GM12878 (cell line): Measurements from ENCODE around the gene CERKL. TPM values are rescaled to one million over a fixed set of nuclear protein-coding genes. Genes with fewer than 3 reads are reported as not detected.

Experiments used
- ATAC-seq: fragments of 200-7000 bp; cut with Tn5 transposase; 3 replicates; pipeline ENCODE4 v1.9.1; 2020; ENCODE audit warnings: mild to moderate bottlenecking, moderate library complexity
- BruUV-seq: library from RNA; stranded (reverse); fragments of 400-500 nt; replicated peaks from 2 replicates; lab custom pipeline; 2021; lab: Mats Ljungman, UMichigan
- CTCF ChIA-PET: fragments of 300-600 bp; sonication (Branson Sonifier 250); formaldehyde crosslinking; extraction: SDS; loops from one replicate; lab custom pipeline; 2021; ENCODE audit warnings: inconsistent platforms; lab: Yijun Ruan, JAX
- POLR2A ChIA-PET: fragments of 350-600 bp; formaldehyde crosslinking; extraction: SDS; loops from one replicate; lab custom pipeline; 2021; ENCODE audit warnings: inconsistent platforms; lab: Charles Lee
- RAD21 ChIA-PET: fragments of 300-600 bp; sonication (Branson Sonifier 250); formaldehyde crosslinking; loops from one replicate; lab custom pipeline; 2023; ENCODE audit warnings: antibody characterized with exemption; ENCODE audit not compliant: unreplicated experiment; lab: Charles Lee
- SMC1A ChIA-PET: fragments of 300-600 bp; sonication (Branson Sonifier 250); formaldehyde crosslinking; loops from one replicate; lab custom pipeline; 2023; ENCODE audit not compliant: unreplicated experiment, uncharacterized antibody; lab: Charles Lee
- DNase-seq: peaks from one replicate; pipeline ENCODE4 v3.0.0-alpha.2; 2011; ENCODE audit warnings: low read depth, low spot score
- FAIRE-seq: peaks from 3 replicates; lab custom pipeline; 2011; peaks lifted over from hg19 to GRCh38; lab: Jason Lieb, UNC
- H2AFZ ChIP-seq: 2 replicates; pipeline ENCODE4 v1.6.0; 2011; ENCODE audit warnings: low read depth, low read length, control low read depth; ENCODE audit not compliant: control insufficient read depth
- H3K27ac ChIP-seq: 2 replicates; pipeline ENCODE4 v1.5.1; 2011; ENCODE audit warnings: control low read depth; ENCODE audit not compliant: control insufficient read depth, insufficient read depth
- H3K27me3 ChIP-seq, 2 experiments: replicated peaks in 1 of 2; 2 replicates each; pipeline versions ENCODE4 v1.6.0 to v1.6.1; 2011; ENCODE audit warnings: low read length in 1 of 2; ENCODE audit not compliant: control insufficient read depth in 2 of 2, insufficient read depth in 2 of 2
- H3K36me3 ChIP-seq, 2 experiments: 2 replicates each; pipeline ENCODE4 v1.5.1; 2011; ENCODE audit warnings: low read length in 1 of 2; ENCODE audit not compliant: control insufficient read depth in 2 of 2, insufficient read depth in 2 of 2
- H3K4me1 ChIP-seq: 2 replicates; pipeline ENCODE4 v1.6.1; 2011; ENCODE audit warnings: mild to moderate bottlenecking, low read length, moderate library complexity, mixed read lengths; ENCODE audit not compliant: control insufficient read depth, insufficient read depth
- H3K4me2 ChIP-seq: 2 replicates; pipeline ENCODE4 v1.6.0; 2011; ENCODE audit warnings: control low read depth; ENCODE audit not compliant: control insufficient read depth, insufficient read depth
- H3K4me3 ChIP-seq: fragments of 200-600 bp; sonication (generic); 2 replicates; pipeline ENCODE4 v1.5.1; 2016
- H3K79me2 ChIP-seq: 2 replicates; pipeline ENCODE4 v1.6.0; 2011; ENCODE audit warnings: low read length; ENCODE audit not compliant: control insufficient read depth, insufficient read depth
- H3K9ac ChIP-seq: 2 replicates; pipeline ENCODE4 v1.8.0; 2011; ENCODE audit warnings: low read length, control low read depth, mixed read lengths; ENCODE audit not compliant: control insufficient read depth, insufficient read depth
- H3K9me3 ChIP-seq: replicated peaks from 3 replicates; pipeline ENCODE4 v1.5.1; 2011; ENCODE audit warnings: mild to moderate bottlenecking, low read length; ENCODE audit not compliant: control insufficient read depth, insufficient read depth
- H4K20me1 ChIP-seq: 2 replicates; pipeline ENCODE4 v1.6.0; 2011; ENCODE audit not compliant: control insufficient read depth, insufficient read depth
- ASH2L ChIP-seq: fragments of 300-600, 200-600 bp; sonication (generic); IDR thresholded peaks from 2 replicates; pipeline ENCODE4 v1.6.1; 2017; ENCODE audit warnings: low read depth, mild to moderate bottlenecking, borderline replicate concordance
- BACH1 ChIP-seq: fragments of 450-650 bp; IDR thresholded peaks from 2 replicates; pipeline ENCODE4 v1.6.1; 2017; ENCODE audit warnings: mild to moderate bottlenecking, borderline replicate concordance
- LARP7 ChIP-seq: fragments of 450-650 bp; IDR thresholded peaks from 2 replicates; pipeline ENCODE4 v1.6.1; 2017; ENCODE audit warnings: mild to moderate bottlenecking
- MEF2A ChIP-seq: IDR thresholded peaks from 2 replicates; pipeline ENCODE4 v1.6.1; 2011; ENCODE audit warnings: low read depth, mild to moderate bottlenecking, low read length, moderate library complexity; ENCODE audit not compliant: insufficient read depth
- MYB ChIP-seq: fragments of 150-350 bp; IDR thresholded peaks from 2 replicates; pipeline ENCODE4 v1.6.1; 2014; ENCODE audit warnings: mild to moderate bottlenecking, low read depth, low read length, borderline replicate concordance
- NFIC ChIP-seq: IDR thresholded peaks from 2 replicates; pipeline ENCODE4 v1.6.1; 2012; ENCODE audit warnings: low read depth, mild to moderate bottlenecking, inconsistent platforms, low read length, moderate library complexity
- NR2F1 ChIP-seq: fragments of 450-650 bp; conservative IDR thresholded peaks from 2 replicates; pipeline ENCODE4 v1.6.1; 2017; ENCODE audit warnings: mild to moderate bottlenecking
- NRF1 ChIP-seq: conservative IDR thresholded peaks from 2 replicates; pipeline ENCODE4 v1.6.1; 2011; ENCODE audit warnings: mild to moderate bottlenecking, low read depth, low read length, improper control_type of control experiment
- RB1 ChIP-seq: fragments of 450-650 bp; formaldehyde crosslinking; IDR thresholded peaks from 2 replicates; pipeline ENCODE4 v1.6.1; 2017; ENCODE audit warnings: mild to moderate bottlenecking, borderline replicate concordance
- SMAD5 ChIP-seq: IDR thresholded peaks from 2 replicates; pipeline ENCODE4 v1.6.1; 2016; ENCODE audit warnings: antibody characterized with exemption, low read depth
- SUZ12 ChIP-seq: fragments of 200-600 bp; sonication (generic); IDR thresholded peaks from one replicate; pipeline ENCODE4 v1.6.1; 2018; ENCODE audit warnings: antibody characterized with exemption, mild to moderate bottlenecking; ENCODE audit not compliant: unreplicated experiment
- in situ Hi-C: fragments of 300-500 bp; cut with MboI; formaldehyde crosslinking; loops from 9 replicates; pipeline ENCODE4 v1.14.3; 2018; ENCODE audit warnings: mixed read lengths
- intact Hi-C: fragments of 100-400 bp; cut with micrococcal nuclease; formaldehyde crosslinking; loops from one replicate; pipeline ENCODE4 v1.14.2; 2022; ENCODE audit not compliant: unreplicated experiment
- polyA plus RNA-seq, 11 experiments: library from polyadenylated mRNA; depleted of rRNA in 4 of 11; unstranded in 6 of 11; stranded (reverse) in 5 of 11; fragments of >200 nt; fragmentation: Nextera tagmentation in 4 of 11; fragmentation: Illumina TruSeq in 1 of 11; extraction: Ambion mirVana in 4 of 11; extraction: Trizol in 1 of 11; gene quantifications; 1 replicate in 1 of 11; 2 replicates in 10 of 11; pipeline versions ENCODE4 v1.2.1 to v1.2.3, GENCODE V29; 2011 to 2016; ENCODE audit warnings: inconsistent platforms in 2 of 11, missing spikeins in 2 of 11, low read depth in 1 of 11
- total RNA-seq, 4 experiments: library from RNA; depleted of rRNA in 3 of 4; stranded (reverse); fragments of >200 nt in 3 of 4; fragmentation: Illumina TruSeq in 1 of 4; extraction: Trizol in 1 of 4; gene quantifications; 2 replicates each; pipeline versions ENCODE4 v1.2.1 to v1.2.3, GENCODE V29; 2013 to 2021
- TF ChIP-seq, protein P1 (sequence below): IDR thresholded peaks from 2 replicates; pipeline ENCODE4 v1.6.1; 2011; ENCODE audit warnings: borderline replicate concordance, low read depth, mild to moderate bottlenecking, moderate library complexity, mixed read lengths, low read length; ENCODE audit not compliant: insufficient read depth; ENCODE audit errors: extremely low read length

CERKL gene
- total and polyA plus RNA-seq, 10 of the 15 experiments (the other 5 are each of a cell fraction or from before 2014, with no cell fraction given), result 0.05 to 23.0 (median 6.0) TPM; not detected in 2

DNA sequence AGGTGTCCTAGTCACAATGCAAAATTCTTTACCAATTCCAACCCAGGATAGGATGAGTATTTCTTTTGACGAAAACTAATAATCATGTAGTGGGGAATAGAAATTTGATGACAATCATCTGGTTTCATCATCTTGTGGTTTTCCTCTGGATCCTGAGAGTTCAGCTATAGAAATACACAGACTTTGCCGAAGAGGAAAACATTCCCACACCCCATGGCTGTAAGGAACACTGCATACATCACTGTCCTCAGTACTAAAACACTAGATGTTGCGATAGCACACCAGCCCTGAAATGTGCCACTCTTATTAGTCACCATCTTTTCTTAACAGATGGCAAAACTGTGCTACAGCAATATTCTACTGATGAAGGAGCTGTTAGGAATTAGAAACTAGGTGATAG lies 29.4 kb downstream of the CERKL start (continued):
- TF ChIP-seq, protein P1, sequence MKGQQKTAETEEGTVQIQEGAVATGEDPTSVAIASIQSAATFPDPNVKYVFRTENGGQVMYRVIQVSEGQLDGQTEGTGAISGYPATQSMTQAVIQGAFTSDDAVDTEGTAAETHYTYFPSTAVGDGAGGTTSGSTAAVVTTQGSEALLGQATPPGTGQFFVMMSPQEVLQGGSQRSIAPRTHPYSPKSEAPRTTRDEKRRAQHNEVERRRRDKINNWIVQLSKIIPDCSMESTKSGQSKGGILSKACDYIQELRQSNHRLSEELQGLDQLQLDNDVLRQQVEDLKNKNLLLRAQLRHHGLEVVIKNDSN, result no peak
- TF ChIP-seq NRF1 (no peak), NFIC (no peak), RB1 (no peak), NR2F1 (no peak)

DNA sequence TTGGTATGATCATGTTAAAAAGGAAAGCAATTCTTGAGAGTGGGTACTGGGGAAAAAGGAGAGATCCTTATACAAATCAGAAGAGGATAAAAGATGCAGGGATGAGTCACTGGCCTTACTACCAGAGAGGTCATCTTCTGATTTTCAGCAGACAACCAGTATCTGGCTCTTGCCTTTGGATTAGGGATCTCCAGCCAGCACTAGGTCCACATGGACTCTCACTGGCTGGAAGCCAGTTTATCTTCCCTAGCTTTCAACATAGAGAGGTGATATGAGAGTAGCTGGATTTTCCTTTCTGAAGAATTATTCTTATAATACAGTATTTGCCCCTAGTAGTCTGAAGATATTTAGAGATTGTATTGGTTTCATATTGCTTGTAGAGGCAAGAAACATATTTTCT lies 30.2 kb downstream of the CERKL start:
- ATAC-seq (no peak), DNase-seq (no peak), FAIRE-seq (no peak)
- H3K9ac ChIP-seq, result no peak overlapping the region
- CTCF ChIA-PET, result interaction anchor here (0.9 kb wide), 1 partner anchor 13 kb away, joined by 3 read pairs; no protein-coding TSS in a partner anchor
- H2AFZ ChIP-seq, result no peak overlapping the region
- H3K4me1 ChIP-seq, result no peaks in the 10 kb centered on the region
- intact Hi-C loops, result no loop called here
- in situ Hi-C loops, result no loop called here
- H3K27ac ChIP-seq, result no peak overlapping the region
- H3K27me3 ChIP-seq, result no peaks in the 10 kb centered on the region; a peak in 1 of 4 replicates
- BruUV-seq, result no TSS peak
- SMC1A ChIA-PET, result no interaction called here
- H3K9me3 ChIP-seq, result no peaks in the 10 kb centered on the region
- H3K4me3 ChIP-seq, result no peak overlapping the region
- H4K20me1 ChIP-seq, result no peaks in the 10 kb centered on the region
- H3K4me2 ChIP-seq, result no peak overlapping the region
- H3K79me2 ChIP-seq, result no peaks in the 10 kb centered on the region
- RAD21 ChIA-PET, result no interaction called here
- H3K36me3 ChIP-seq, result no peaks in the 10 kb centered on the region
- TF ChIP-seq ASH2L, result no peak
- no peak for TF ChIP-seq MEF2A
- TF ChIP-seq LARP7, result no peak
- no peak for TF ChIP-seq SUZ12
- no peak for TF ChIP-seq BACH1
- no peak for TF ChIP-seq SMAD5
- no peak for TF ChIP-seq MYB
- TF ChIP-seq, all 136 proteins: peak for 0
- POLR2A ChIA-PET, result no interaction called here
